OCI-LY3 (cell line): Measurements from ENCODE around the gene SRSF7.

Experiments
- CTCF ChIP-seq: fragments of 200-600, 300-600 bp; sonication (generic); IDR thresholded peaks from 2 replicates; pipeline ENCODE4 v1.5.1; 2014; ENCODE audit warnings: antibody characterized with exemption, low read length, low read depth
- EZH2phosphoT487 ChIP-seq: fragments of 200-600 bp; shearing (Covaris generic); IDR thresholded peaks from 2 replicates; pipeline ENCODE4 v1.6.1; 2018; ENCODE audit warnings: antibody characterized with exemption, mixed run types, low read depth

- TF ChIP-seq CTCF (no peak), EZH2phosphoT487 (no peak)
Measured at GRCh38 chr2:38718601-38719000, 32.6 kb downstream of the SRSF7 start.
